Activated naive CD8-positive, alpha-beta T cell treated with anti-CD3 and anti-CD28 coated beads, Interleukin-2, amount 10 ng/mL, durations not matched to agents 7 days and 5 days (primary cell): Measurements from ENCODE around the gene OR7A17. TPM values are rescaled to one million over a fixed set of nuclear protein-coding genes. Genes with fewer than 3 reads are reported as not detected.

Experiments used
- ATAC-seq: fragments of 150-1000 bp; cut with Tn5 transposase; one replicate; pipeline ENCODE4 v1.10.0; 2021; ENCODE audit warnings: low read depth, moderate library complexity
- POLR2A ChIA-PET: fragments of 350-600 bp; sonication (Branson Sonifier 250); formaldehyde crosslinking; loops from one replicate; lab custom pipeline; 2021; ENCODE audit warnings: antibody characterized with exemption; lab: Charles Lee
- DNase-seq: peaks from one replicate; pipeline ENCODE4 v3.0.0; 2021
- H3K27ac Mint-ChIP-seq: one replicate; pipeline ENCODE4 v1.8.0; 2022; ENCODE audit warnings: mild to moderate bottlenecking, mixed read lengths
- H3K27me3 Mint-ChIP-seq: one replicate; pipeline ENCODE4 v1.8.0; 2022; ENCODE audit warnings: mild to moderate bottlenecking, moderate library complexity, mixed read lengths
- H3K36me3 Mint-ChIP-seq: one replicate; pipeline ENCODE4 v1.8.0; 2021; ENCODE audit warnings: mild to moderate bottlenecking, mixed read lengths
- H3K4me1 Mint-ChIP-seq: one replicate; pipeline ENCODE4 v1.8.0; 2021; ENCODE audit warnings: mixed read lengths
- H3K4me3 Mint-ChIP-seq: one replicate; pipeline ENCODE4 v1.8.0; 2022; ENCODE audit warnings: mild to moderate bottlenecking, moderate library complexity, mixed read lengths
- H3K9me3 Mint-ChIP-seq: one replicate; pipeline ENCODE4 v1.8.0; 2021; ENCODE audit warnings: mixed read lengths
- total RNA-seq, 2 experiments: library from RNA; stranded (reverse); gene quantifications; one replicate each; pipeline ENCODE4 v1.2.3, GENCODE V29; 2021

Gene OR7A17
- total RNA-seq, 2 experiments from 2014 or later = not detected

- Mint-ChIP-seq H3K9me3 (no peaks in the 10 kb centered on the region), H3K27ac (no peak overlapping the region), H3K27me3 (peaks cover 2% of the 10 kb centered on the region), H3K4me1 (no peaks in the 10 kb centered on the region), H3K4me3 (no peak overlapping the region), H3K36me3 (no peaks in the 10 kb centered on the region)
- ATAC-seq (no peak), DNase-seq (no peak)
- POLR2A ChIA-PET = no interaction called here
Measured at GRCh38 chr19:14840206-14840605, 45.7 kb downstream of the OR7A17 start.

DNA sequence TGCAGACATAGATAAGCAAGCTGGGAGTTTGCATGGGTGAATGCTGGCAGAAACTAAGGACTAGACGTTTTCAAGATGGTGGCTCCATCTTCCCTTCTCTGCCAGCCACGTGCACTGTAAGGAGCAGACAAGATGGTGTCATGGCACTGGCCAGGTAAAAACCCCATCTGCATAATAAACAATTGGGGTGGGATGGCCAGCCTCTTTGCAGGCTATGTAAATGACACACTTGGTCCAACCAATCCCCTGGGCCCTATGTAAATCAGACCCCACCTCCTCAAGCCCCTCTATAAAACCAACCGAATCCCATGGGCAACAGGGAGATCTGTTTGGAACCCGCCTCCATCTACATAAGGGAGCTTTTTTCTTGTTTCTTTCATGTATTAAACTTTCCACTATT is 48.5 kb downstream of the OR7A17 start:
- ATAC-seq = no peak
- Mint-ChIP-seq H3K4me1 (no peaks in the 10 kb centered on the region), H3K27me3 (peaks cover 2% of the 10 kb centered on the region)

DNA sequence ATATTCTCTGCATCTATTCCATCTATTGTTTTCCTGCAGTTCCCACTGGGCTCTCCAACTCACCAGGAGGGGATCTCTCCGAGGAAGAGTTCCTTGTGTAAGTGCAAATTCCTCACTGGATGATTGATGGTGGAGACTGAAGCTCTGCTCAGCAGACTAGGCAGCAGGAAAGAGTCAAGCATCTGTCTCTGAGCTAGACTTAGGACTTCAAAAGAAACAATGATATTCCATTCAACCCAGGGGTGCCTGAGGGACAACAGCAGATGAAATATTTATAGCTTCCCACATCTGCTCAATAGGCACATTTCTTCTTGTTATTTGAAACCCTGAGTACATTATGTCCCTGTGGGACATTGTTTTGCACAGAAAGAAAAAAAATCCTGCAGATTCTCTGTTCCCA is 50.9 kb downstream of the OR7A17 start, which contains the start of the genes OR7A5 and OR7C1:
TSS of gene OR7A5 (minus strand) at position 175 of the 400 bp plus-strand sequence. CDS start 6,944 bp downstream, outside the sequence.
TSS of gene OR7C1 (minus strand) at position 175 of the 400 bp plus-strand sequence. CDS start 35,049 bp downstream, outside the sequence.
- Mint-ChIP-seq H3K27me3 (no peaks in the 10 kb centered on the region), H3K9me3 (no peaks in the 10 kb centered on the region), H3K36me3 (no peaks in the 10 kb centered on the region), H3K27ac (no peak within 1 kb of the TSS), H3K4me1 (no peaks in the 10 kb centered on the region), H3K4me3 (no peak within 1 kb of the TSS)
- ATAC-seq = no peak
- DNase-seq = no peak
- POLR2A ChIA-PET = no interaction called here

More for the DNA sequence above, 48.5 kb downstream of the OR7A17 start:
- POLR2A ChIA-PET = no interaction called here
- H3K36me3 Mint-ChIP-seq = no peaks in the 10 kb centered on the region
- H3K27ac Mint-ChIP-seq = no peak overlapping the region
- H3K9me3 Mint-ChIP-seq = no peaks in the 10 kb centered on the region
- H3K4me3 Mint-ChIP-seq = no peak overlapping the region
- no peak for DNase-seq

DNA sequence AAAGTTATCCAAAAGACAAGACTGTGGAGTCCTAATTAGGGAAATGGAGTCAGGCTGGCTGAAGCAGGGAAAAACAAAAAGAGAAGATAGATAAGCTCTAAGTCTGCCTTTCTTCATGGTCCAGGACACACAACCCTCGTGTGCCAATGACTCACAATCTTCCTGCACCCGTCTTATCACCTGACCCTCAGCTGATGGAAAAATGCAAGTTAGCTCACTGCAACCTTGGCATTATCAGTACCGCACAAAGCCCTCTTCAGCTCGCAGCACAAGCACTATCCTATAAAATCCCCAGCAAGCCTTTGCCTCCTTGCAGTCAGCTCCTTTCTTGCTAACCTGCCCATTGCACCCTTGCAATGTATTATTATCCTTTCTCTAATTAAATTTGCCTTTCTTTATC is 55.2 kb downstream of the OR7A17 start:
- POLR2A ChIA-PET = no interaction called here
- Mint-ChIP-seq H3K4me3 (no peak overlapping the region), H3K27me3 (peaks cover 8% of the 10 kb centered on the region), H3K9me3 (no peaks in the 10 kb centered on the region), H3K4me1 (no peaks in the 10 kb centered on the region), H3K27ac (no peak overlapping the region), H3K36me3 (no peaks in the 10 kb centered on the region)
- DNase-seq (no peak), ATAC-seq (no peak)

Other genes with a start within 250 kb of the OR7A17 start
- gene ADGRE3, start 211.3 kb downstream of the OR7A17 start, total RNA-seq = not detected
- 10 to 100 TPM; 16.8 to 19.0 TPM for gene ZNF333, start 196.1 kb downstream of the OR7A17 start, total RNA-seq
- gene ADGRE2, start 107.6 kb downstream of the OR7A17 start, total RNA-seq = under 1 TPM; 0.44 to 0.54 TPM
- not detected for gene OR7A5, start 50.9 kb downstream of the OR7A17 start, total RNA-seq
- gene OR7C1, start 50.9 kb downstream of the OR7A17 start, total RNA-seq = not detected
- not detected for gene OR7A10, start 37.2 kb downstream of the OR7A17 start, total RNA-seq
- not detected for gene OR7C2, start 55.4 kb upstream of the OR7A17 start, total RNA-seq
- gene SLC1A6, start 93.7 kb upstream of the OR7A17 start, total RNA-seq = not detected
- gene CASP14, start 163.3 kb upstream of the OR7A17 start, total RNA-seq = not detected
- gene OR1I1, start 196.1 kb upstream of the OR7A17 start, total RNA-seq = not detected
- under 1 TPM; 0.33 to 0.34 TPM for gene SYDE1, start 221.3 kb upstream of the OR7A17 start, total RNA-seq